HEK293 (cell line): ENCODE results near the gene LYZL1.

Experiments
- CTCF ChIP-seq: fragments of 450-650 bp; formaldehyde crosslinking; IDR thresholded peaks from 2 replicates; pipeline ENCODE4 v1.5.1; 2016; ENCODE audit warnings: missing biosample characterization, missing genetic modification characterization
- YY1 ChIP-seq: fragments of 450-650 bp; formaldehyde crosslinking; IDR thresholded peaks from 2 replicates; pipeline ENCODE4 v1.5.1; 2018; ENCODE audit warnings: missing biosample characterization, missing genetic modification characterization
- TF ChIP-seq, protein P1 (sequence below): IDR thresholded peaks from 2 replicates; pipeline ENCODE4 v1.6.1; 2011; ENCODE audit warnings: mild to moderate bottlenecking, low read depth, low read length, borderline replicate concordance

DNA sequence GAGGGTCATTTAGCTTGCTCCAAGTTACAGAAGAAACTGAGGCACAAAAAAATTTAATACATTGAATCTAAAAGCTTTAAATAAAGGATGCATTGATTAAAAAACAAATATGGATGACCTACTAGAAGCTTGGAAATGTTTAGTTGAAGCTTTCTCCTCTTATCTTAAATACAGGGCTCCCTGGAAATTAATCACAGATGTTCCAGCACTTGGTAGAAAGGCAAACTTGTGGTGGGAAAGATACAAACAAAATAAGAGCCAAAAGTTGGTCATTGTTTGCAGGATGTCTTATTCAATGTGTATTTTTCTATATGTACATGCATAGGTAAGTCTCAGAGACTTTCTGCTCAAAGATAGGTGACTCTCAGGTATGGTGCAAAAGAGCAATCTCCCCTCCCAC lies 40.7 kb upstream of the LYZL1 start:
- TF ChIP-seq CTCF (tag by site-specific recombination), result no peak
- TF ChIP-seq, protein P1, sequence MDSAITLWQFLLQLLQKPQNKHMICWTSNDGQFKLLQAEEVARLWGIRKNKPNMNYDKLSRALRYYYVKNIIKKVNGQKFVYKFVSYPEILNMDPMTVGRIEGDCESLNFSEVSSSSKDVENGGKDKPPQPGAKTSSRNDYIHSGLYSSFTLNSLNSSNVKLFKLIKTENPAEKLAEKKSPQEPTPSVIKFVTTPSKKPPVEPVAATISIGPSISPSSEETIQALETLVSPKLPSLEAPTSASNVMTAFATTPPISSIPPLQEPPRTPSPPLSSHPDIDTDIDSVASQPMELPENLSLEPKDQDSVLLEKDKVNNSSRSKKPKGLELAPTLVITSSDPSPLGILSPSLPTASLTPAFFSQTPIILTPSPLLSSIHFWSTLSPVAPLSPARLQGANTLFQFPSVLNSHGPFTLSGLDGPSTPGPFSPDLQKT, result no peak
- TF ChIP-seq YY1 (tag by site-specific recombination), result no peak
